ENCODE data around the gene S1PR1.

The S1PR1 gene

GRCh38 chr1:101198842-101199636 lies 37.8 kb upstream of the S1PR1 start:
- ATAC-seq = no peak
- TF ChIP-seq ZNF565 (CRISPR knock-in tag; conservative IDR thresholded peaks at IDR 0.05; ENCODE audit: low read depth) (no peak), SNAI2 (CRISPR knock-in tag; IDR thresholded peaks at IDR 0.05) (no peak), CSRNP3 (CRISPR knock-in tag; IDR thresholded peaks at IDR 0.05) (no peak), BACH2 (CRISPR knock-in tag; IDR thresholded peaks at IDR 0.05; ENCODE audit: borderline replicate concordance) (no peak), POU6F1 (CRISPR knock-in tag; IDR thresholded peaks at IDR 0.05; ENCODE audit: borderline replicate concordance, low read depth) (no peak), ISL1 (CRISPR knock-in tag; IDR thresholded peaks at IDR 0.05) (no peak), TSHZ2 (CRISPR knock-in tag; IDR thresholded peaks at IDR 0.05) (no peak), CREB5 (CRISPR knock-in tag; IDR thresholded peaks at IDR 0.05; ENCODE audit: low read depth) (no peak), RARB (CRISPR knock-in tag; IDR thresholded peaks at IDR 0.05) (no peak), ZC3H10 (CRISPR knock-in tag; IDR thresholded peaks at IDR 0.05) (no peak), ZNF70 (CRISPR knock-in tag; IDR thresholded peaks at IDR 0.05) (no peak), GLIS3 (CRISPR knock-in tag; IDR thresholded peaks at IDR 0.05) (no peak), TOX (CRISPR knock-in tag; IDR thresholded peaks at IDR 0.05; ENCODE audit: borderline replicate concordance) (no peak), OSR1 (CRISPR knock-in tag; IDR thresholded peaks at IDR 0.05) (no peak), ESRRG (CRISPR knock-in tag; IDR thresholded peaks at IDR 0.05) (no peak), ZFP30 (CRISPR knock-in tag; IDR thresholded peaks at IDR 0.05) (no peak), PPARA (CRISPR knock-in tag; IDR thresholded peaks at IDR 0.05; ENCODE audit: borderline replicate concordance) (no peak), PATZ1 (CRISPR knock-in tag; IDR thresholded peaks at IDR 0.05; ENCODE audit: borderline replicate concordance) (no peak), CSDC2 (CRISPR knock-in tag; IDR thresholded peaks at IDR 0.05) (no peak)

GRCh38 chr1:101199637-101199982 lies 37.2 kb upstream of the S1PR1 start:
- TF ChIP-seq ZFP3 (CRISPR knock-in tag; IDR thresholded peaks at IDR 0.05) (no peak), BACH2 (CRISPR knock-in tag; IDR thresholded peaks at IDR 0.05; ENCODE audit: borderline replicate concordance) (no peak), CSDC2 (CRISPR knock-in tag; IDR thresholded peaks at IDR 0.05) (no peak), ZNF565 (CRISPR knock-in tag; conservative IDR thresholded peaks at IDR 0.05; ENCODE audit: low read depth) (no peak), CSRNP3 (CRISPR knock-in tag; IDR thresholded peaks at IDR 0.05) (no peak)
- ATAC-seq = no peak
